Measurements from ENCODE around the gene POLR3E. TPM values are rescaled to one million over a fixed set of nuclear protein-coding genes. Genes with fewer than 3 reads are reported as not detected.

POLR3E gene
- total RNA-seq, 2 donors from 2014 or later: 34.4 to 43.4 TPM

DNA sequence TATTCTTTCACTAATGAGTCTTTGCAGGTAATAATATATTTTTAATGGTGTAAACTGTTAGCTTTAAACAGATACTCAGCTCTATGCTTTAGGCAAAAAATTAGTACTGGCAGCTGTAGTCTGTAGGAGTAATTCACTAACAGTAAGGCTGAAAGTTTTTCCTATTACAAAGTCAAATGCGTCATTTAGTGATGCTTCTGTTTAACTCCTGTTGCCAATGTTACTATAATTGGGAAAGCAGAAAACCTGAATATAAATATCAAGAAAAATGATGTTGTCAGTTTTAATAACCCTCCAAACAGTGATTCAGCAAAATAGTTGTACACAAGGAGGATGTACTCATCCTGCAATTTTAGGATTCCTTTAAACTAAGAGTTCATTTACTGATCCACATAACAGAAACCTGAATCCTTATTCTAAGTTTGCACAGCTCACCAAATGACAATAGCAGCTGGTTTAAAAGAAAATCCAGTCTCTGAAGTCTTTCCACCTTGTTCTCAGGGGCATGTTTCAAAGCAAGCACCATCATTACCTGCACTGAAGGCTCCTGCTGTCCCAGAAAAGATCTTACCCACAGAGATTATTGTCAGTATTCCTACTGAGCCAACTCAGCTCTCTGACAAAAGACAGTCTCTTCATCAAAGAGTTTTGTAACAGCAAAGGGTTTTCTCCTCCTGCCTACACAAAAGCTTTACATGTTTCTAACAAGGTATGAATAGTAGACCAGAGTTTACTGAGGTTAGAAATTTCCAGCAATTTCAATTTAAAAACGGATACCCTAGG, 73.0 kb downstream of the POLR3E start:
- no peaks in the 10 kb centered on the region for H3K36me3 ChIP-seq
- H3K4me3 ChIP-seq: no peak overlapping the region
- peak overlapping the region; percentile 85 for H3K27ac ChIP-seq
- no peak for DNase-seq
- TF ChIP-seq, protein P1, sequence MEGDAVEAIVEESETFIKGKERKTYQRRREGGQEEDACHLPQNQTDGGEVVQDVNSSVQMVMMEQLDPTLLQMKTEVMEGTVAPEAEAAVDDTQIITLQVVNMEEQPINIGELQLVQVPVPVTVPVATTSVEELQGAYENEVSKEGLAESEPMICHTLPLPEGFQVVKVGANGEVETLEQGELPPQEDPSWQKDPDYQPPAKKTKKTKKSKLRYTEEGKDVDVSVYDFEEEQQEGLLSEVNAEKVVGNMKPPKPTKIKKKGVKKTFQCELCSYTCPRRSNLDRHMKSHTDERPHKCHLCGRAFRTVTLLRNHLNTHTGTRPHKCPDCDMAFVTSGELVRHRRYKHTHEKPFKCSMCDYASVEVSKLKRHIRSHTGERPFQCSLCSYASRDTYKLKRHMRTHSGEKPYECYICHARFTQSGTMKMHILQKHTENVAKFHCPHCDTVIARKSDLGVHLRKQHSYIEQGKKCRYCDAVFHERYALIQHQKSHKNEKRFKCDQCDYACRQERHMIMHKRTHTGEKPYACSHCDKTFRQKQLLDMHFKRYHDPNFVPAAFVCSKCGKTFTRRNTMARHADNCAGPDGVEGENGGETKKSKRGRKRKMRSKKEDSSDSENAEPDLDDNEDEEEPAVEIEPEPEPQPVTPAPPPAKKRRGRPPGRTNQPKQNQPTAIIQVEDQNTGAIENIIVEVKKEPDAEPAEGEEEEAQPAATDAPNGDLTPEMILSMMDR (IDR thresholded peaks at IDR 0.05): no peak
- peaks cover 19% of the 10 kb centered on the region for H3K4me1 ChIP-seq
- H3K9me3 ChIP-seq: no peaks in the 10 kb centered on the region
- intact Hi-C loops (cut with DNase I): no loop called here
- peak overlapping the region in 1 of 2 donors; percentile 51 for H3K9ac ChIP-seq (ENCODE audit: low read depth in 2 of 2, low read length in 2 of 2)
- no peaks in the 10 kb centered on the region for H3K27me3 ChIP-seq

- no peaks in the 10 kb centered on the region for H3K27me3 ChIP-seq
- peak overlapping the region; percentile 85 for H3K27ac ChIP-seq
- H3K4me3 ChIP-seq: peak overlapping the region; percentile 92
- peaks cover 19% of the 10 kb centered on the region for H3K4me1 ChIP-seq
- peak overlapping the region; percentile 92 to 94 for H3K9ac ChIP-seq (ENCODE audit: low read depth in 2 of 2, low read length in 2 of 2)
- intact Hi-C loops (cut with DNase I): no loop called here
- no peaks in the 10 kb centered on the region for H3K9me3 ChIP-seq
- H3K36me3 ChIP-seq: no peaks in the 10 kb centered on the region
- TF ChIP-seq, protein P1 (IDR thresholded peaks at IDR 0.05): no peak
- peak; percentile 32 for DNase-seq
Measured at GRCh38 chr16:22372882-22373661, 75.9 kb downstream of the POLR3E start.

- Histone ChIP-seq H3K9me3 (no peaks in the 10 kb centered on the region), H3K9ac (ENCODE audit: low read depth in 2 of 2, low read length in 2 of 2) (peak overlapping the region; percentile 92 to 94), H3K4me1 (peaks cover 14% of the 10 kb centered on the region), H3K27me3 (no peaks in the 10 kb centered on the region), H3K27ac (peak overlapping the region; percentile 85), H3K4me3 (peak overlapping the region; percentile 92), H3K36me3 (no peaks in the 10 kb centered on the region)
- DNase-seq: peak; percentile 58
- intact Hi-C loops (cut with DNase I): no loop called here
- TF ChIP-seq, protein P1 (IDR thresholded peaks at IDR 0.05): no peak
Measured at GRCh38 chr16:22373662-22374310, 76.6 kb downstream of the POLR3E start.

GRCh38 chr16:22374311-22375116, 77.3 kb downstream of the POLR3E start, which contains the start of gene CDR2:
TSS of gene CDR2 (minus strand) at chr16:22374619. CDS start at chr16:22374309, 310 bp downstream.
- TF ChIP-seq, protein P1 (IDR thresholded peaks at IDR 0.05): no peak
- Histone ChIP-seq H3K4me1 (peaks cover 9% of the 10 kb centered on the region), H3K27me3 (no peaks in the 10 kb centered on the region), H3K4me3 (peak within 1 kb of the TSS; percentile 92), H3K9ac (ENCODE audit: low read depth in 2 of 2, low read length in 2 of 2) (peak within 1 kb of the TSS; percentile 92 to 94), H3K9me3 (no peaks in the 10 kb centered on the region), H3K27ac (peak within 1 kb of the TSS; percentile 85), H3K36me3 (no peaks in the 10 kb centered on the region)
- intact Hi-C loops (cut with DNase I): no loop called here
- peak; percentile 99 for DNase-seq
